GM19467 (cell line): ENCODE measurements around the gene MAD1L1.
"Not testable (repeated sequence)": the region's sequence is repeated elsewhere in the genome, so short reads cannot be mapped to it uniquely, and the experiment has no call there.

Source experiments
- ATAC-seq: cut with Tn5 transposase; IDR thresholded peaks from one replicate; pipeline ENCODE4 v1.9.1; 2021; ENCODE audit warnings: mild to moderate bottlenecking, moderate library complexity; ENCODE audit not compliant: unreplicated experiment

MAD1L1 gene

GRCh38 chr7:1874590-1875391 is 358.0 kb downstream of the MAD1L1 start:
- ATAC-seq = not testable (repeated sequence)

GRCh38 chr7:1873857-1874589 is 358.7 kb downstream of the MAD1L1 start:
- ATAC-seq = no peak

DNA sequence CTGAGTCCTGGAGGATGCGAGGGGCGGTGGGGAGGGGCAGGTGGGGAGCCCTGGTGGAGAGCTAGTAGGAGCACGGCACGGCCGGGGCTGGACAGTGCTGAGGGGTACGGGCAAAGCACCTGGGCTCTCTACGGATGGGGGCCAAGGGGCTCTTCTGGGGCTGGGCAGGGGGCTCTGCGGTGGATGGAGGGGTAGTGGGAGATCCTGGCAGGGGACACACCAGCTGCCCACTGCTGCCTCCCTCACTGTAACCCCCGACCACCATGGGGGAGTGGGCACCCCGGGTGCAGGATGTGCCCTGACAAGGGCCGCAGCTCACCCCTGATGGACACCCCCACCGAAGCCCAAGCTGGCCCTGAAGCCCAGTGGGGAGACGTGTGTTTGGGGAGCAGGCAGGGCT is 359.3 kb downstream of the MAD1L1 start:
- no peak for ATAC-seq

DNA sequence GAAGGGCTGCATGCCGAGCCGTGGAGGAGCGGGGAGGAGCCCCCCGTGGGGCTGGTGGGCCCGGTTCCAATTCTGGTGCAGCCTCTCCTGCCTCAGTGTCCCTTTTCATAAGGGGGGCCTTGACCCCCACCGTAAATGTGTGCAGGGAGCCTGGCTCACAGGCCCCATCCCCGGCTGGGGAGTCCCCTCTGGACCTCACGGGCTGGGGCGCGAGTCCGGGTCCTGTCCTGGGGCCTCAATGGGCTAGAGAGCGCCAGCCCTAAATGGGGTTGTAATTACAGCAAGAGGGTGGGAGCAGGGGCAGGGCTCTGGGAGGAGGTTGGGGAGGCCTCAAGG is 359.7 kb downstream of the MAD1L1 start:
- ATAC-seq = no peak

- ATAC-seq = no peak
These were observed 360.3 kb downstream of the MAD1L1 start for GRCh38 chr7:1872191-1873069.

DNA sequence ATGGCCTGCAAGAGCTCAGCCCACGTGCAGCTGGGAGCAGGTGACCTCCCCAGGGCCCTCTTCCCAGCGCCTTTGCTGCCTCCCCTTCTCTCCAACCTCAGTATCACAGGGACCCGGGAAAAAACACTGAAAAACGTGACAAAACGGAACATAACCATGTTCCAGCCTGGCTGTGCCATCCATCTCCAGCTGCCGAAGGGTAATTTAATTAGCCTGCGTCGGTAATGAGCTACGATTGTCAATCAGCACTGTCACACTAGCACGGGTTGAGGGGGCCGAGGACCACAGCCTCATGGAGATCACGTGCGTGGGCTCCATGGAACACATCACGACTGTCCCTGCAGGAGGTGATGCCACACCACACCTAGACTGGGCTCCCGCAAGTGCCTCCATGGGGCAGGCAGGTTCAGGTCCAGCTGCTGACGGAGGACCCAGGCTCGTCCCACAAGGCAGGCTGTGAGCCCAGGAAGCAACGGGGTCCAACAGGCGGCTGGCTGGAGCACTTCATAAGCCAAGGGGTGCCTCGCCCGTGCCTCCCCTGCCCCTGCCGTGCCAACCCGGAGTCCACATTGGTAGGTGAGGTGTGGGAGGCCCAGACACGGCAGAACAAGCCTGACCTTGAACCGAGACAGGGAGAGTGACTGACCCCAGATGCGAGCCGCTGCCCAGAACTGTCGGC is 363.2 kb downstream of the MAD1L1 start:
- ATAC-seq = no peak

GRCh38 chr7:1868516-1869165 is 364.1 kb downstream of the MAD1L1 start:
- no peak for ATAC-seq

- no peak for ATAC-seq
These were observed 365.1 kb downstream of the MAD1L1 start for GRCh38 chr7:1867370-1868260.

DNA sequence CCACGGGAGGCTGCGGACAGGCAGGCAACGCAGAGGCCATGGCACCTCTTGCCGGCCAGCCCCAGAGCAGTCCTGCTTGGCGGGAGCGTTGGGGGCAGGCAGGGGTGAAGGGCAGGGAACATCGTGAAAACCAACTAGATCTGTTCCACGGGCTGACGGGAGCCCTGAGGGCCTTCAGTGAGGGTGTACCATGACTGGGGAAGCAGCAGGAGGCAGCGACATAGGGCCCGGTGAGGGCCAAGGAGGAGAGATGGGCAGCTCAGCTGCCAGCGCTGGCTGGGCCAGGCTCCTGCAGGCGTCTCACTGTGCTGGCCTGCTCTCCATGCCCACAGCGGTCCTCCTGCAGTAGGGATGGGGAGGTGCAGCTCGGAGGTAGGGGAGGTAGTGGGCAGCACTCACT is 366.1 kb downstream of the MAD1L1 start:
- no peak for ATAC-seq

DNA sequence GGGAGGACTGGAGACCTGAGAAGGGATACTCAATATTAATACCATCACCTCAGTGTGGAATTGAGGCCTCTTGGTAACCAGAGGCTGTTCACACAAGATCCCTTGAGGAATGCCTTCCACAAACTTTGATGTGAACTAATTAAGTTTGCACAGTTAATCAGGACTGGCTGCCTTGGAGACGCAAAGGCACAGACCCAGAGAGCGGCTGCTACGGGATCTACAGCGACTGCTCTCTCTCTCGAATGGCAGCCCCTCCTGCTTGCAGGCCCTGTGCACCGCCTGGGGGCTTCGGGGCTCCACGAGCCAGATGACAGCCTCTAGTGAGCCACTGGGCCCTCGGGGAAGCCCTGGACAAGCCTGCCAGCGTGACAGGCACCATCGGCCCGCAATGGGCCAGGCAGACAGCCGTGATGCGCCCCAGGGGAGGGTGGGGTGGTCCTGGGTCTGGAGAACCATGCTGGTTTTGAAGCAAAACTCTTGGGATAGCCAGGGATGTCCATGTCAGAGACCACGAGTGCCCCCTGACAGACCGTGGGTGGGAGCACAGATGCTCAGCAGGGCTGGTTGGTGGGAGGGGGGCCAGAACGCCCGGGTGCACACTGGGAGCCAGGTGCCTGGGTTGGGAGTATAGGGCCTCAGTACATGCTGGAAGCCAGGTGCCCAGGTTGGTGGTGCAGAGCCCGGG is 367.0 kb downstream of the MAD1L1 start:
- no peak for ATAC-seq

- no peak for ATAC-seq
These were observed 367.7 kb downstream of the MAD1L1 start for GRCh38 chr7:1865000-1865555.

DNA sequence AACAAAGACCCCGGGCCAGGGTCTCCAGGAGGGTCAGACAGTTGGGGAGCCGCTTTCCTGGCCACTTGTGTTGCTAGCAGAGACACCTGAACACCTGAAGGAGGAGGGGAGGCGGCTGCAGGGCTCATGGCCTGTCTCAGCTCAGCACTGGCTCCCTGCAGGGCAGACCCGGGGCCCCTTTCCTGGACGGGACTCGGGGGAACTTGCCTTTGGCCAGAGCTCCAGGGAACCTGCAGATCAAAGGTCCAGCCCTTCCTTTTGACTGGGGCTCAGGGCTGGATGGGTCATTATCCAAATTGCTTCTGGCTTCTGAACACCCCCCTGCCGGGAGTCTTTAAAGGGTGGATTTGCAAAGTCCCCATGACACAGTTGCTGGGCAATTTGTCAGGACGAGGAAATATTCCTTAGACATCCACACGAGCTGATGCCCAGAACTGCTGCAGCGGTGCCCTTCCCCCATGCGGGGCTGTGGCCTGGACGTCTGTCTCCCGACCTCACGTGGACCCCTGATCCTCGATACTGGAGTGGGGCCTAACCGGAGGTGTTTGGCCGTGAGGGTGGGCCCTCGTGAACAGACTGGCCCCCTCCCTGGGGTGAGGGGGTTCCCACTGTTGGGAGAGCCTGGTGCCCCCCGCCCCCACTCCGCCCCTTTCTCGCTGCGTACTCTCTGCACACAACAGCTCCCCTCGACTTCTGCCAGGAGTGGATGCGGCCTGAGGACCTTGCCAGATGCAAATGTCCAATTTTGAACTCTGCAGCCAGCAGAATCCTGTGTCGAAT is 368.4 kb downstream of the MAD1L1 start:
- no peak for ATAC-seq

DNA sequence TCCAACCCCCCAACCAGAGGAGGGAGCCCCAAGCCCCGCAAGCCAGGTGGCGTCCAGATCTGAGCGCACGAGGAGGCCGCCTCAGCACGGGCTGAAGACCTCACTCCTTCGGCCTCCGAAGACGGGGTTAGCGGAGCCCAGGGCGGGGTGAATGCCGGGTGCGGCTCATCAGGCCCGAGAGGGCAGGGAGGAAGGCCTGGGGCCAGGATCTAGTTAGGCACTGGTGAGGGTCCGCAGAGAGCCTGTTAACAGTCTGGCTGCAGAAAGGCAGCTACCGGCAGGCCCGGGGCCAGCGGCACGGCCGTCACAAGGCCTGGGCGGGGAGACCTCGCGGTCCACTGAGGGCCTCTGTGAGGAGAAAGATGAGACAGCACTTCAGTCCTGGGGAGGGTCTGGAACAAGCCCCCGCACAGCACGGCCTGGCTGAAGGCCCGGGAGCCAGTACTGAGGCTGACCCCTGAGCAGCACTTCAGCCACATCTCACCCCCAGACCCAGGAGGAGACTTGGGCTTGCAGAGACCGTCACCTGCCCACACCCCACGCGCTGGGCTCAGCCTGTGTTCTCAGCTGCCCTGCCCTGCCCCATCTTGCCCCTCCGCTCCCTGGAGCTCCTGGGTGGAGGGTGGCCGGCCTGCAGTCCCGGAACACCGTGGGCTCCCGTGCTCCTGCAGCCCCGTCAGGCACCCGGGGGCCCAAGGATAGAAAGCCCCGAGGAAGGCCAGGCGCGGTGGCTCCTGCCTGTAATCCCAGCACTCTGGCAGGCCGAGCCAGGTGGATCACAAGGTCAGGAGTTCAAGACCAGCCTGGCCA is 369.4 kb downstream of the MAD1L1 start:
- no peak for ATAC-seq

- no peak for ATAC-seq
These were observed 370.2 kb downstream of the MAD1L1 start for GRCh38 chr7:1862560-1862959.

DNA sequence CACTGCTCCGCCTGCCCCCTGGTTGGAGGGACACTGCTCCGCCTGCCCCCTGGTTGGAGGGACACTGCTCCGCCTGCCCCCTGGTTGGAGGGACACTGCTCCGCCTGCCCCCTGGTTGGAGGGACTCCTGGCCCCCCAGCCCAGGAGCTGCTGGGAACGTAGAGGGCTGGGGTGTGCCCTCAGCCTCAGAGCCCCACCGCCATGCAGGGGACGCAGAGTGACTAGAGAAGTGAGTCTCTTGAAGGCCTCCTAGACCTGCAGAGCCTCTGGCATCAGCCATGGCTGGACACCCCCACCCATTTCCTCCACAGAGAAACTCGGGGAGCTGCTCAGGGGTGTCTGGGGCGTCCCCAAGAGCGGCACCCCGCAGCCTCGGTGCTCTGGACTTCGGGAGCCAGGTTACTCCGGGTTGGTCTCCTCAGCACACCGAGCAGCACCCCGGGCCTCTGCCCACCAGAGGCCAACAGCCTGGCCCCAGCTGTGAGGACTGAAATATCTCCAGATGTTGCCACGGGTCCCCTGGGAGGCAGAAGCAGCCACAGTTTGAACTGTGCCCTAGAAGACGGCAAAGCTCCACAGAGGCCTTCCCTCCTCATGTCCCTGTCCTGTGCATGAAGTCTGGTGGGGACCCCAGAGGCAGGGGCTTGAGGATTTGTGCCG is 370.8 kb downstream of the MAD1L1 start:
- ATAC-seq = no peak
